Adrenal gland (tissue), 5 donors: Measurements from ENCODE around the gene MEIS3.

ENCODE experiments used
- POLR2A ChIP-seq, 2 donors: fragments of 450-650 bp; IDR thresholded peaks; one replicate each; pipeline ENCODE4 v1.6.1; 2017; ENCODE audit warnings: antibody characterized with exemption in 2 of 2, mild to moderate bottlenecking in 2 of 2, moderate library complexity in 1 of 2
- TF ChIP-seq, protein P1 (sequence below), 6 experiments: fragments of 450-650 bp in 4 of 6; fragments of 200-600 bp in 2 of 6; sonication (generic) in 1 of 6; IDR thresholded peaks; 1 replicate in 5 of 6; 2 replicates in 1 of 6; pipeline versions ENCODE4 v1.5.1 to v1.8.0; 2016 to 2021; ENCODE audit warnings: antibody characterized with exemption in 6 of 6, mild to moderate bottlenecking in 2 of 6, moderate library complexity in 1 of 6
- donor health status: DM: no; HTN: no; CAD: no.

GRCh38 chr19:47372603-47373002 is 46.7 kb downstream of the MEIS3 start:
- TF ChIP-seq POLR2A (IDR thresholded peaks at IDR 0.05), result no peak
- TF ChIP-seq, protein P1, sequence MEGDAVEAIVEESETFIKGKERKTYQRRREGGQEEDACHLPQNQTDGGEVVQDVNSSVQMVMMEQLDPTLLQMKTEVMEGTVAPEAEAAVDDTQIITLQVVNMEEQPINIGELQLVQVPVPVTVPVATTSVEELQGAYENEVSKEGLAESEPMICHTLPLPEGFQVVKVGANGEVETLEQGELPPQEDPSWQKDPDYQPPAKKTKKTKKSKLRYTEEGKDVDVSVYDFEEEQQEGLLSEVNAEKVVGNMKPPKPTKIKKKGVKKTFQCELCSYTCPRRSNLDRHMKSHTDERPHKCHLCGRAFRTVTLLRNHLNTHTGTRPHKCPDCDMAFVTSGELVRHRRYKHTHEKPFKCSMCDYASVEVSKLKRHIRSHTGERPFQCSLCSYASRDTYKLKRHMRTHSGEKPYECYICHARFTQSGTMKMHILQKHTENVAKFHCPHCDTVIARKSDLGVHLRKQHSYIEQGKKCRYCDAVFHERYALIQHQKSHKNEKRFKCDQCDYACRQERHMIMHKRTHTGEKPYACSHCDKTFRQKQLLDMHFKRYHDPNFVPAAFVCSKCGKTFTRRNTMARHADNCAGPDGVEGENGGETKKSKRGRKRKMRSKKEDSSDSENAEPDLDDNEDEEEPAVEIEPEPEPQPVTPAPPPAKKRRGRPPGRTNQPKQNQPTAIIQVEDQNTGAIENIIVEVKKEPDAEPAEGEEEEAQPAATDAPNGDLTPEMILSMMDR (IDR thresholded peaks at IDR 0.05), result no peak
